Forelimb muscle (tissue), 1 donor: ENCODE data around the gene PNPLA6. TPM values are rescaled to one million over a fixed set of nuclear protein-coding genes. Genes with fewer than 3 reads are reported as not detected.

Source experiments
- DNase-seq: peaks from one replicate; pipeline ENCODE4 v3.0.0-alpha.2; 2013; ENCODE audit warnings: low read depth
- polyA plus RNA-seq: library from polyadenylated mRNA; unstranded; fragments of 120-200 nt; gene quantifications from one replicate; pipeline ENCODE4 v1.2.1, GENCODE V29; 2013; ENCODE audit not compliant: insufficient read length

PNPLA6 gene
- polyA plus RNA-seq, 1 donor, result 31.5 TPM

DNA sequence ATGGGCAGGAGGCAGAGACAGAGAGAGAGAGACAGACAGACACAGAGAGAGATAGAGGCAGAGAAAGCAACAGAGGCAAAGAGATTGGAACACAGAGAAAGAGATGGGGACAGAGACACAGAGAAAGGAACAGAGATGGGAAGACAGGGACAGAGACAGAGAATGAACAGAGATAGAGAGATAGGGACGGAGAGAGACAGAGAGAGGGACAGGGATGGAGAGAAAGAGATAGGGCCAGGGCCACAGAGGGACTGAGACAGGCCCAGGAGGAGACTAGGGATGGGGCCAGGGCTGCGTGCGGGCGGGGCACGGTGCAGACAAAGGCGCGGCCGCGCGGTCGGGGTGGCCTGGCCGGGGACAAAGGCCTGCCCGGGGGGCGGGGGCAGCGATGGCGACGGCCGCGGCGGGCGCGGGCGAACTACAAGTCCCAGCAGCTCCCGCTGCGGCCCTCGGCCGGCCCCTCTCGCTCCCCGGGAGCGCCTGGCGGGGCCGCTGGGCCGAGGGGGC lies 19.8 kb upstream of the PNPLA6 start, which contains the start of gene ZNF358:
Gene ZNF358 (plus strand): TSS at position 459 of the 507 bp plus-strand sequence. CDS start 3,140 bp downstream, outside the sequence.
- DNase-seq, result no peak

DNA sequence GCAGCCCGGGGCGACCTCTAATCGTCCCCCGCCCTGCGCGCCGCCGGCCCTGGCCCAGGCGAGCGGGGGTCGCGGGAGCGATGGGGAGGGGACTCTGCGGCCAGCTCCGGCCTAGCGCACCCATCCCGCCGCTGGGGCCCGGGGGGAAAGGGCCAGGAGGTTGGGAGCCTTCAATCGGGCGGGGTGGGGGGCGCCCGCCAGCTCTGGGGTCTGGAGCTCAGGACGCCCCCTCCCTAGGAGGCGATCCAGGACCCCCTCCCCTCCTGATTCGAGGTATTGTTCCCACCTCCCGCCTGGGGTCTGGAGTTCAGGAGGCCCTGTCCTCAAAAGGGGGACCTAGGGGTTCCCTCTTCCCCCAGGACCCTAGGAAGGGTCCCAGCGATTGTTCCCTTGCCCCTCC lies 19.2 kb upstream of the PNPLA6 start:
- DNase-seq, result no peak

DNA sequence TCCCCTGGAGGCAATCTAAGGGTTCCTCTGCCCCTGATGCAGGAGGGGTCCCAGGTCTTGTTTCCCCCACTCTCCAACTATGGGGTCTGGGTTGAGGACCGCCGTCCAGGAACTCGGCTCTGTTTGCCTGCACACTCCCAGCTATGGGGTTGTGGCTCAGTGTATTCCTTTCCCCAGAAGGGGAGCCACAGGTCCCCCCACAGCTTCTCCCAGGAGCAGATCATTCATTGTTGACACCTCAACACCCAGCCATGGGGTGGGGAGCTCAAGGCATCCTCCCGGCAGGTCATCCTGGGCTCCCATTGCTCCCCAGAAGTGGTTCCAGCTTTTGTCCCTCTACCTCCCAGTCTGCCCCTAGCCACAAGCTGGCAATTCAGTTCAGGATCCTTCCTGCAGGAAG lies 18.6 kb upstream of the PNPLA6 start:
- DNase-seq, result no peak

DNA sequence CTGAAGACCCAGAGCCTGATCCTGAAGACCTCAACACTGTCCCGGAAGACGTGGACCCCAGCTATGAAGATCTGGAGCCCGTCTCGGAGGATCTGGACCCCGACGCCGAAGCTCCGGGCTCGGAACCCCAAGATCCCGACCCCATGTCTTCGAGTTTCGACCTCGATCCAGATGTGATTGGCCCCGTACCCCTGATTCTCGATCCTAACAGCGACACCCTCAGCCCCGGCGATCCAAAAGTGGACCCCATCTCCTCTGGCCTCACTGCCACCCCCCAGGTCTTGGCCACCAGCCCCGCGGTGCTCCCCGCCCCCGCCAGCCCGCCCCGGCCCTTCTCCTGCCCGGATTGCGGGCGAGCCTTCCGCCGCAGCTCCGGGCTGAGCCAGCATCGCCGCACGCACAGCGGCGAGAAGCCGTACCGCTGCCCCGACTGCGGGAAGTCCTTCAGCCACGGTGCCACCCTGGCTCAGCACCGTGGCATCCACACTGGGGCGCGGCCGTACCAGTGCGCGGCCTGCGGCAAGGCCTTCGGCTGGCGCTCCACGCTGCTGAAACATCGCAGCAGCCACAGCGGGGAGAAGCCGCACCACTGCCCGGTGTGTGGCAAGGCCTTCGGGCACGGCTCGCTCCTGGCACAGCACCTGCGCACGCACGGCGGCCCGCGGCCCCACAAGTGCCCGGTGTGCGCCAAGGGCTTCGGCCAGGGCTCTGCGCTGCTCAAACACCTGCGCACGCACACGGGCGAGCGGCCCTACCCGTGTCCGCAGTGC lies 16.0 kb upstream of the PNPLA6 start:
- no peak for DNase-seq

DNA sequence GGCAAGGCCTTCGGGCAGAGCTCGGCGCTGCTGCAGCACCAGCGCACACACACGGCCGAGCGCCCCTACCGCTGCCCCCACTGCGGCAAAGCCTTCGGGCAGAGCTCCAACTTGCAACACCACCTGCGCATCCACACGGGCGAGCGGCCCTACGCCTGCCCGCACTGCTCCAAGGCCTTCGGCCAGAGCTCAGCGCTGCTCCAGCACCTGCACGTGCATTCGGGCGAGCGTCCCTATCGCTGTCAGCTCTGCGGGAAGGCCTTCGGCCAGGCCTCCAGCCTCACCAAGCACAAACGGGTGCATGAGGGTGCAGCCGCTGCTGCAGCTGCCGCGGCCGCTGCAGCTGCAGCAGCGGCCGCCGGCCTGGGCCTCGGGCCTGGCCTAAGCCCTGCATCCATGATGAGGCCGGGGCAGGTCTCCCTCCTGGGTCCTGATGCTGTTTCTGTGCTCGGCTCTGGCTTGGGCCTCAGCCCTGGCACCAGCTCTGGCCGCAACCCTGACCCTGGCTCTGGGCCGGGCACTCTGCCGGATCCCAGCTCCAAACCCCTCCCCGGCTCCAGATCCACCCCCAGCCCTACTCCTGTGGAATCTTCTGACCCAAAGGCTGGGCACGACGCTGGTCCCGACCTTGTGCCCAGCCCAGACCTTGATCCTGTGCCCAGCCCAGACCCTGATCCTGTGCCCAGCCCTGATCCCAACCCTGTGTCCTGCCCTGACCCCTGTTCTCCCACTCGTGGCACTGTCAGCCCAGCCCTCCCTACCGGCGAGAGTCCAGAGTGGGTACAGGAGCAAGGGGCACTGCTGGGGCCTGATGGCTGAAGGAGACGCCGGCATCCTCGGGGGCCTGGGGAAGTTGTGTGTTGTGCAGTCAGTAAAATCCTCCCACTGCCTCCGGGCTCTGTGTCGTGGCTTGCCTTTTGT lies 15.1 kb upstream of the PNPLA6 start:
- no peak for DNase-seq

DNA sequence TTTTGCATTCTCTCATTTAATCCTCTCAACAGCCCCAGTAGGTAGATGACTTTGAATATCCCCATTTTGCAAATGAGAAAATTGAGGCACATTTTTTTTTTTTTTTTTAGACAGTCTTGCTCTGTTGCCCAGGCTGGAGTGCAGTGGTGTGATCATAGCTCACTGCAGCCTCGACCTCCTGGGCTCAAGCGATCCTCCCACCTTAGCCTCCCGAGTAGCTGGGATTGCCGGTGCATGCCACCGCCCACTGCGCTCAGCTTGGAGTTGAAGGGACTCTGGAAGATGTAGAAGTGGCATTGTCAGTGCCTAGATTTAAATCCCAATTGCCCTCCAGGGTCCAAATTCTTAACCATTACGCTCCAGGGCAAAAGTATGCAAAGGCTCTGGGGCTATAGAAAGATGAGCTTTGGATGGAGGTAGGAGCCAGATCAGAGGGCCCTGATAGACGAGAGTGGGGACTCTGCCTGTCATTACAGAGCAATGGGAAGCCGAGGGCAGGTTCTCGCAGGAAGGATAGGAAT lies 13.9 kb upstream of the PNPLA6 start:
- DNase-seq, result no peak

DNA sequence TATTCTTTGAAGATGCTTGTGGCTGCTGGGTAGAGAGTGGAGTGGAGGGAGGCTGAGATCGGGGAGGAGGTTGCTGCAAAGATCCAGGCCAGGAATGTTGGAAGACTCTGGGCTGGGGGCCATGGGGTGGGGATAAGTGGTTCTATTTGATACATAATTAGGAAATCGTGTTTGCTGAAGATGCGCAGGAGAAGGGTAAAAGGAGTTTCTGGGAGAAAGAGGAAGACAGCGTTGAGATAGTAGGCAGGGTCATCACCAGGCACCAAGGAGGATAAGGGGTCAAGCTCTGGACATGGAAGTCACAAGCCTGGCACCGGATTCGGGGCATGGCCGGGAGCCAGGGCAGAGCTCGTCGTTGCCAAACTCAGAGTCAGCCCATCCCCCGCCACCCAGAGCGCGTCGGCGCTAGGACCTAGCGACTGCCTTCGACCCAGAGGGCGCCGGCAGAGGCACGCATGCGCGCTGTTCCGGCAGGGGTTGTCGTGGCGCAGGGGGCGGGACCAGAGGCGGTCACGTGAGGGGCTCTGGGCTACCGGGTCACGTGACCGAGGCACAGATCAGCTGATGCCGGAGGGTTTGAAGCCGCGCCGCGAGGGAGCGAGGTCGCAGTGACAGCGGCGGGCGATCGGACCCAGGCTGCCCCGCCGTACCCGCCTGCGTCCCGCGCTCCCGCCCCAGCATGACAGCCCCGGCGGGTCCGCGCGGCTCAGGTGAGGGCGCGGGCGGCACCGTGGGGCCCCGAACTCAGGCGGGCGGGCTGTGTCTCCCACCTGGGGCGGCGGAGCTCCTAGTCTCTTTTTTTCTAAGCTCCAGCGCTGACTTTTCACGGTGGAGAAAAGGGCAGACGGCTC lies 13.2 kb upstream of the PNPLA6 start, which contains the start of gene MCOLN1:
Gene MCOLN1 (plus strand): TSS at position 553 of the 851 bp plus-strand sequence. CDS start 127 bp downstream, at position 680.
- DNase-seq, result peak; percentile 89

DNA sequence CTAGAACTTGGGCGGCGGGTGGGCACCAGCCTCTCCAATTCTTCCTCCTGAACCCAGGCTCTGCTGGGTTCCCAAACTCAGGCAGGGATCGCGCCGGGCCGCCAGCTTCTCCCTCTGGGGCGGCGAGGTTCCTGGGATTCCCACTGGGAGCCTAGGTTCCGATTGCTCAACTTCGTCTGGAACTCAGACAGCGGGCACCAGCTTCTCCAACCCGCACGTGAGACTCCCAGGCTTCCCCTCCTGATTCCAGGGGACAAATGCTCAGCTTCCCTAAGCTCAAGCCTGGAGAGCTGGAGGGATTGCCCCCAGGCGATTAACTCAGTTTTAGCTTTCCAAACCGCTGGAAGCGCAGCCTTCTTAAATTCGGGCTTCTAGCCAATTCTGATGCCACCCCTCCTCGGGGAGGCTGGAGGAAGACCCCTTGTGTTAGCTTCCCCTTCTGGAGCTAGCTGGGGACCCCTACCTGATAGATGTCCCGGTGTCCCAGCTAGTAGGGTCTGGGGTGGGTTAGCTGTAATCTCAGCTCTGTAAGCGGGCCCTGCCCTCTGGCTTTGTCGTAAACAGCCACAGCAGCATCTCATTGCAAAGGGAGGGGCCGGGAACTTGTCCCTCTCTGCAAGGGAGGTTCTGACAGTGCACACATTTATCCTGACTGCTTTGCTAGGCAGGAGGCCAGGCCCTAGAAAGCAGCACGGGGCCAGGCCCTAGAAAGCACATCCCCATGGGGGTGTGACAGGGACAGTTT lies 12.4 kb upstream of the PNPLA6 start:
- no peak for DNase-seq

DNA sequence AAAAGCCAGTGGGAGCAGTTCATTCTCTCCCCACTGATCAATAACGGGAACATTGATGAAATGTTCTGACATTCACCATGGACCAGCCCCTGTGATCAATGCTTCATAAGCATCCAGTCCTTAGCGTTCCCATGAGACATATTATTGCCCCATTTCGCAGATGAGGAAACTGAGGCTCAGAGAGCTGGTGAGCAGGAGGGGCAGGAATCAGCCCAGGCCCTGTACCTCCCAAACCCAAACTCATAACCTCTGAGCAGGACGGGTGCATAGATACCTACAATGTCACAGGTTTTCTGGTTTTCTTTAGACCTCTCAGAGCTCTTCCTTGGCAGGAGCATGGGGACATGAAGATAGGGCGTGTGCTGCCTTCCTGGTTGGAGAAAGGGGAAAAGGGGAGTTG lies 11.0 kb upstream of the PNPLA6 start:
- no peak for DNase-seq

DNA sequence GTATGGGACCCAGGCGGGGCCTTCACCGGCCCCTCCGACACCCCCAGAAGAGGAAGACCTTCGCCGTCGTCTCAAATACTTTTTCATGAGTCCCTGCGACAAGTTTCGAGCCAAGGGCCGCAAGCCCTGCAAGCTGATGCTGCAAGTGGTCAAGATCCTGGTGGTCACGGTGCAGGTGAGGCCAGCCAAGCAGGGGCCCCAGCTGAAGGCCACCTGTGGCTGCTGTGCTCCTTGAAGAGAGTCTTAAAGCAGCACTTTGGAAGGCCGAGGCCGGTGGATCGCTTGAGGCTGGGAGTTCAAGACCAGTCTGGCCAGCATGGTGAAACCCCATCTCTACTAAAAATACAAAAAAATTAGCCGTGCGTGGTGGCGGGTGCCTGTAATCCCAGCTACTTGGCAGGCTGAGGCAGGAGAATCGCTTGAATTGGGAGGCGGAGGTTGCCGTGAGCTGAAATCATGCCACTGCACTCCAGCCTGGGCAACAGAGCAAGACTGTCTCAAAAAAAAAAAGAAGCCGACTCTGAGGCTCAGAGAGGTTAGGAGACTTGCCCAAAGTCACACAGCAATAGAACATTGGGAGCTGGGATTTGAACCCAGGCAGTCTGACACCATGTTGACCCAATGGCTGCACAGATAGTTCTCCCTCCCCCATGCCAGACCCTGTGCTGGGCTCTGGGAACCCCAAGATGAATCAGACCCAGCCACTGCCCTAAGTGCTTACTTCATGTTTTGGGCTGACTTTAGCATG lies 10.4 kb upstream of the PNPLA6 start:
- DNase-seq, result no peak

DNA sequence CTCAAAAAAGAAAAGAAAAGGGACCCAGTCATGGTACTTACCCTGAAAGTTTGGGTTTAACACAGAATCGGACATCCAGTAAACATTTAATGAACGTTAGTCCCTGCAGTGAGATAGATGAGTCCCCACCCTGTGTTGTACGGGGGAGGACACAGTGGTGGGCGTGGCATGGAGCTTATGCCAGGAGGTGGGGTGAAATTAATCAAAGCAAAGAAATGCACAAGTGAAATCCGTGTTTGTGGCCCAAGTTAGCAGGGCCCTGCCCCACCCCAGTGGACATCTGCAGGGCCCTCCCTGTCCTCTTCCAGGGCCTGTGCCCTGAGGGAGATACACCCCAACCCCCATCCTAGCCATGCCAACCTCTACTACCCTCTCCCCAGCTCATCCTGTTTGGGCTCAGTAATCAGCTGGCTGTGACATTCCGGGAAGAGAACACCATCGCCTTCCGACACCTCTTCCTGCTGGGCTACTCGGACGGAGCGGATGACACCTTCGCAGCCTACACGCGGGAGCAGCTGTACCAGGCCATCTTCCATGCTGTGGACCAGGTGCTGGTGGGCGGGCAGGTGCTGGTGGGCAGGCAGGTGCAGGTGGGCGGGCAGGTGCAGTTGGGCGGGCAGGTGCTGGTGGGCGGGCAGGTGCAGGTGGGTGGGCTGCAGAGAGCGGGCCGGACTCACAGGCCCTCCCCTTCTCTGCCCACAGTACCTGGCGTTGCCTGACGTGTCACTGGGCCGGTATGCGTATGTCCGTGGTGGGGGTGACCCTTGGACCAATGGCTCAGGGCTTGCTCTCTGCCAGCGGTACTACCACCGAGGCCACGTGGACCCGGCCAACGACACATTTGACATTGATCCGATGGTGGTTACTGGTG lies 9.2 kb upstream of the PNPLA6 start:
- no peak for DNase-seq

DNA sequence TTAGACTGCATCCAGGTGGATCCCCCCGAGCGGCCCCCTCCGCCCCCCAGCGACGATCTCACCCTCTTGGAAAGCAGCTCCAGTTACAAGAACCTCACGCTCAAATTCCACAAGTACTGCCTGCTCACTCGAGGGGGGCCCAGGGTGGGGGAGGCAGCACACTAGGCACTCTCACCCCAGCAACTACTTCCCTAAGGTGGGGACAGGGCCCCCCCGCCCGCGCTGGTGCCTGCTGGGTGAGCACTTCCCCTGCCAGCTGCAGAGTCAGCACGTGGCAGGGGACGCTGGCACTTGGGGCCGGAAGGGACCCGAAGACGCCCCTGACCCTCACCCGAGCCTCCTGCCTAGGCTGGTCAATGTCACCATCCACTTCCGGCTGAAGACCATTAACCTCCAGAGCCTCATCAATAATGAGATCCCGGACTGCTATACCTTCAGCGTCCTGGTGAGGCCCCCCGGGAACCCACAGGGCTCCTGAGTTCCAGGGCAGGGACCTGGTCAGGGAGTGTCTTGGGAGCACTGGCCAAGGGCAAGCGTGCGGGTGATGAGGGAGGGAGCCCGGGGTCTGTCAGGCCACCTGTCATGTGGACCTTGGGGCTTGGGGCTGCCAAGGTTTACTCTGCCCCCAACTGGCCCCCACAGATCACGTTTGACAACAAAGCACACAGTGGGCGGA lies 7.9 kb upstream of the PNPLA6 start:
- no peak for DNase-seq

DNA sequence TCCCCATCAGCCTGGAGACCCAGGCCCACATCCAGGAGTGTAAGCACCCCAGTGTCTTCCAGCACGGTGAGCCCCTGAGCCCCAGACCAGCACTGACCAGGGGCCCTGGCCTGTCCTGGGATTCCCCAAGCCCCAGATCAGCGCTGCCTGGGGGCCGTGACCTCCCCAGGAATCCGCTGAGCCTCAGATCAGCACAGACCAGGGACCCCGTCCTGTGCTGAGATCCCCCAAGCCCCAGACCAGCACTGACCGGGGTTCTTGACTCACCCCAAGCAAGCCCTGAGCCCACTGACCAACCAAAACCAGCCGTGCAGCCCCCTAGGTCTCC lies 7.4 kb upstream of the PNPLA6 start:
- DNase-seq, result no peak

DNA sequence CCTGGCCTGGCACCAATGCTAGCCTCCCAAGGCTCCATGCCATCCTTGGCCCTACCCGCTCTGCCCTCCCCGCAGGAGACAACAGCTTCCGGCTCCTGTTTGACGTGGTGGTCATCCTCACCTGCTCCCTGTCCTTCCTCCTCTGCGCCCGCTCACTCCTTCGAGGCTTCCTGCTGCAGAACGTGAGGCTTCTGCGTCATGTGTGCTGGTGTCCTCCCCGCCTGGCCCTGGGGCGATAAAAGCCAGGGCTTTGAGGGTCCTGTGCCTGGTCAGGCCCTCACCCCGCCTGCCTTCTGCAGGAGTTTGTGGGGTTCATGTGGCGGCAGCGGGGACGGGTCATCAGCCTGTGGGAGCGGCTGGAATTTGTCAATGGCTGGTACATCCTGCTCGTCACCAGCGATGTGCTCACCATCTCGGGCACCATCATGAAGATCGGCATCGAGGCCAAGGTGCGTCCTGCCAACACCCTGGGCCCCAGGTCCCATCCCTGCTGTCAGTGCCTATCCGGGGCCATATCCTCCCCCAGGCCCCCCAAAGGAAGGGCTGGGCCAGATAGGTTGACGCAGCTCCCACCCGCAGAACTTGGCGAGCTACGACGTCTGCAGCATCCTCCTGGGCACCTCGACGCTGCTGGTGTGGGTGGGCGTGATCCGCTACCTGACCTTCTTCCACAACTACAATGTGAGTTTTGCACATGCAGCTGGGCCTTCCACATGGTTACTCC lies 6.8 kb upstream of the PNPLA6 start:
- no peak for DNase-seq

DNA sequence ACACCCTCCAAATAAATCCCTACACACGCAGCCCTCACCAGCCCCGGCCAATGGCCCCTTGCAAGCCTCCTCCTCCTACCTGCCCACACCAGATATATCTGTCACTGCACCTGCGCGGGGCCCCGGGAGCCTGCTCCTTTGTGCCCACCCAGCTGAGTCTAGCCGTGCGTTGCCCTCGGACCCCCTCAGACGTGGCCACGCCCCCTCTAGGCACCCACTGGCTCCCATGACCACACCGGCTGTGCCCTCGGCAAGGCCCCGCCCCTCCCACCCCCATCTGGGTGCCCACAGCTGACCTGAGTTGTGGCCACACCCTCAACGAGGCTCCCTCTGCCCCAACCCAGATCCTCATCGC lies 6.3 kb upstream of the PNPLA6 start:
- no peak for DNase-seq

DNA sequence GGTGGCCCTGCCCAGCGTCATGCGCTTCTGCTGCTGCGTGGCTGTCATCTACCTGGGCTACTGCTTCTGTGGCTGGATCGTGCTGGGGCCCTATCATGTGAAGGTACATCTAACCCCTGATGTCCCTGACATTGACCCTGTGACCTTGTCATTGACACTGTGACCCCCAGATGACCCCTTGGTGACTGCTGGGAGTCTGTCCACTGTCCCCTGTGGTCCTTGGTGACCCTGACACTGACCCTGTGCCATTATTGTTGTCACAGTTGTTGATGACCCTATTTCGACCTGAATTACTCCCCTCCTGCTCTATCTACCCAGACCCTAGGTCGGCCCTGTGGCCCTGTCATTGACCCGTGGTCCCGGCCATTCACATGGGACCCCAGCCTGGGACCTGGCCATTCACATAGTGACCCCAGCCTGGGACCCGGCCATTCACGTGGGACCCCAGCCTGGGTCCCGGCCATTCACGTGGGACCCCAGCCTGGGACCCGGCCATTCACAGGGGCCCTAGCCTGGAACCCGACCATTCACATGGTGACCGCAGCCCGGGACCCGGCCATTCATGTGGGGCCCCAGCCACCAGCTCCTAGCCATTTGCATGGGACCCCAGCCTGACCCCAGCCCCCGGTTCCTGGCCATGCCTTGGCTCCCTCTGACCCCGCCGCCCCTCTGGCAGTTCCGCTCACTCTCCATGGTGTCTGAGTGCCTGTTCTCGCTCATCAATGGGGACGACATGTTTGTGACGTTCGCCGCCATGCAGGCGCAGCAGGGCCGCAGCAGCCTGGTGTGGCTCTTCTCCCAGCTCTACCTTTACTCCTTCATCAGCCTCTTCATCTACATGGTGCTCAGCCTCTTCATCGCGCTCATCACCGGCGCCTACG lies 5.7 kb upstream of the PNPLA6 start:
- DNase-seq, result no peak
